HG03342 (cell line): ENCODE results near the gene AEBP1.

Experiments
- ATAC-seq: cut with Tn5 transposase; IDR thresholded peaks from one replicate; pipeline ENCODE4 v1.9.1; 2021; ENCODE audit warnings: mild to moderate bottlenecking, moderate library complexity; ENCODE audit not compliant: unreplicated experiment

AEBP1 gene

DNA sequence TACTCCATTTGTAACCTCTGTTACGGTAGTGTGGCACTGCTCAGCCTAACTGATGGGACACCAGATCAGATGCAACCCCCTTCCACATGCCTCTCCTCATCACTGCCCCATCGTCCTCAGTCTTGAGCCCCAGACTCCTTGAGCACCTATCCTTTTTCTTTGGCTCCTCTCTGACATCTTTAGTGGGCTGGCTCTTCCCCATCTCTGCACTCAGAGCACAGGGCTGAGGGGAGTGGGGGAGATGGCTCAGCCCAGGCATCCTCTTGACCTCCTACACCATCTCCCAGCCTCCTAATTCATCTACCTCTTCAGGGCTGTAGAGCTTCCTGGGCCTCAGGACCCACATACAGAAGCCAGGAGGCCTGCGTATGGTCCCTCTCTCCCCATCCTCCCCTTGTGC is 20.3 kb upstream of the AEBP1 start:
- no peak for ATAC-seq

DNA sequence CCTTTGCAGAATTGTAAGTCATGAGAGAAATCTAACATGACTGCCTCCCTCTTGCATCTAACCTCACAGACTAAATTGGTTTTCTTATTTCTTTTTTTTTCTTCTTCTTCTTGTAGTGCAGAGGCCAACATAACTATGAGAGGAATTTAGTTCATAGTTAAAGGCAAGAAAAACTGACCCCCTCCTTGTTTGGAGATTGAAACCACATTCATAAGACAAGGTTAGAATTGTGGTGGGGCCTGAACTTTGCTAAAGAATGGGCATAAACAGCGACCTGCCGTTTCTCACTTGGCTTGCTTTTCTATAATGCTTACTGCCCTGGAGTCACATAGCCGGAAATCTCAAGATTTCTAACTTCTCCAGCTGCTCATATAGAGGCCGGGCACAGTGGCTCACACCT is 19.4 kb upstream of the AEBP1 start:
- ATAC-seq: no peak

DNA sequence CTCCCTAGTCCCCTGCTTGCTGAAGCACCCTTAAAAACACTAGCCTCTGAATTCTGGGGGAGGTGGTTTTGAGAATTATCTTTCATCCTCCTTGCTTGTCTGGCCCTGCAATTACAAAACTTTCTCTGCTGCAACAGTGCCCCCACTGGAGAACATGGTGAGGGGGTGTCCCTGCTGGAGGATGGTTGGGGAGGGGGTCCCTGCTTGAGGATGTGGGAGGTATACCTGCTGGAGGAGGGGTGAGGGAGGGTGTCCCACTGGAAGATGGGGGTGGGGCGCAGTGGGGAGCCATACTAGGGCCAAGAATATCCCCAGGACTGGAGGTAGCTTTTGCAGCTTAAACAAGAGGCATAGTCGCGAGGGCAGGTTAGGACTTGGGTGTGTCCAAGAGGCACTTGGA is 18.6 kb upstream of the AEBP1 start:
- no peak for ATAC-seq

DNA sequence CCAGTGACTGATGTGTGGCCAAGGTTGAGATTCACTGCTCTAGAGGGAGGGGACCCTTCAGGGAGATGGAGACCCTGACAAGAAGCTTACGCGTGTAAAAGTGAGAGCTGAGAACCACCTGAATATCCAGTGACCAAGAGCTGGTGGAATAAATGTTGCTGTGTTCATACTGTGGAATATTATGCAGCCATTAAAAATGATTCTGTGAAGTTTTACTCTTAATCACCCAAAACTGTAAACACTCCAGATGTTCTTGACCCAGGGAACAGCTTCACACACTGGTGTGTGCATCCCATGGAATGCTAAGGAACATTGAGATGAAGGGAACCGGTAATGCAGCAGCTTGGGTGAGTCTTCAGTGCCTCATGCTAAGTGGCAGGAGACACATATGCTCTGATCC is 17.5 kb upstream of the AEBP1 start:
- ATAC-seq: no peak

DNA sequence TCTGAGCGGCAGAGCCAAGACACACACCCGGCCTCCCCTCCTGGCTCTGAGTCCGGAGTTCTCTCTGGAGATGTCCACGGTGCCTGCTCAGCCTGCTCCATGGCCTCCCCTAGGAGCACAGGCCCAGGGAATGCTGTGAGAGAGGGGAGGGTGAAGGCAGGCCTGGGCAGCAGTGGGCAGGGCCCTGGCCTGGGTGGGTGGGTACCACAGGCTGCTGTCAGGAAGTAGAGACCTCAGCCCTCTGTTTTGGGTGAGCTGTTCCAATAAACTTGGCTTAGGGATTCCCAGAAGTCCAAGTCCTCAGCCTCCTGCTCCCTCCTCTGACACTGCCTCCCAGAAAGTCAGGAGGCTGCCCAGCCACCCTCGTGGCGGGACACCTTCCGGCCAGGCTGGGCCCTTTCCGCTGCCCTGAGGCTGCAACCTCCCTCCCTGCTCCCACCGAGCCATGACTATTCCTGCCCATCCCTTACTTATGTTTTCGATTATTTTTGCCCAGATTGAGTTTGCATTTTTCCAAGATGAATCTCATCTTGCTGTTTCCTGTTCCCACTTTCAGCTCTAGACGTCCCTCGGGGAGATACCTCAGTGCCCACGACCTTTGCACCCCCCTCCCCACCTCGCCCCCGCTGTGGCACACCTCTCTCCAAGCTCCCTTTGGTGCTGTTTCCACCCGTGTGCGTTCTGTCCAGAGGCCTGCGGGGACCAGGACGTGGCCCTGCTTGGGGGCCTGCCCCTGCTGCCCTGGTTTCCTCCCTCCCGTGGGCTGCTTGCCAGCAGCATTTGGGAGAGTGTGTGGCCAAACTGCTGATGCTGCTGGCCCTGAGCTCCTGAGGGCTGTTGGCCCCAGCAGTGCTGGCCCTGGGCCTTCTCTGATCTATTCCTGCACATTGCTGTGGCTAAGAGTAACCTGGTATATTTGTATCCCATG is 16.0 kb upstream of the AEBP1 start:
- no peak for ATAC-seq

DNA sequence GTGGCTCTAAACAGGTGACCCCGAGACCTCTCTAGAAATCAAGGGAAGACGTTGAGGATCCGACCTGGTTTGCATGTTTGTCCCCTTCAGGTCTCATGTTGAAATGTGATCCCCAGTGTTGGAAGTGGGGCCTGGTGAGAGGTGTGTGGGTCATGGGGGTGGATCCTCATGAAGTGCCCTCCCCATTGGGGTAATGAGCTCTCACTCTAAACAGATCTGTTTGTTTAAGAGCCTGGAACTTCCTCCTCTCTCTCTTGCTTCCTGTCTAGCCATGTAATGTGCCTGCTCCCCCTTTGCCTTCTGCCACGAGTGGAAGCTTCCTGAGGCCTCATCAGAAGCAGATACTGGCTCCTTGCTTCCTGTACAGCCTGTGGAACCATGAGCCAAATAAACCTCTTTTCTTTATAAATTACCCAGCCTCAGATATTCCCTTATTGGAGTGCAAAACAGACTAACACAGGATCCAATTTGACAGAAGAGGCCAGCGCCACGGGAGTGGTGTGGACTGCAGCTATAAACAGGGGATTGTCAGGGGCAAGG is 11.0 kb upstream of the AEBP1 start:
- no peak for ATAC-seq

DNA sequence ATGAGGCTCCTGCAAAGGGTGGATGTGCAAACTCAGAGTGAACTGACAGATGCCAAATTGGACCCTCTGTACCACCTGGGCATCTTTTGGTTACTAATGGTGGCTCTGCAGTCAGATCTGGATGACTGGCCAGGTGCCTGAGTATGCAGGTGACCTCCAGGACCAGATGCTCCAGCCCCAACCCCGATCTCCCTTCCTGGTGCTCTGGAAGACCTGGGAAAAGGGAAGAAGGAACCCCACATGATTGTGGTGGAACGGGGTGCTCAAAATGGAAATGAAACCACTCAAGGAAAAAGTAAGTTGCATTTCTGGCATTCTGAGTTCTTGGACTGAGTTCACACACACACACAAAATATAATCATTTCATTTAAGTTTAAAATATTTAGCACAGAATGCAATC is 9.8 kb upstream of the AEBP1 start:
- no peak for ATAC-seq

DNA sequence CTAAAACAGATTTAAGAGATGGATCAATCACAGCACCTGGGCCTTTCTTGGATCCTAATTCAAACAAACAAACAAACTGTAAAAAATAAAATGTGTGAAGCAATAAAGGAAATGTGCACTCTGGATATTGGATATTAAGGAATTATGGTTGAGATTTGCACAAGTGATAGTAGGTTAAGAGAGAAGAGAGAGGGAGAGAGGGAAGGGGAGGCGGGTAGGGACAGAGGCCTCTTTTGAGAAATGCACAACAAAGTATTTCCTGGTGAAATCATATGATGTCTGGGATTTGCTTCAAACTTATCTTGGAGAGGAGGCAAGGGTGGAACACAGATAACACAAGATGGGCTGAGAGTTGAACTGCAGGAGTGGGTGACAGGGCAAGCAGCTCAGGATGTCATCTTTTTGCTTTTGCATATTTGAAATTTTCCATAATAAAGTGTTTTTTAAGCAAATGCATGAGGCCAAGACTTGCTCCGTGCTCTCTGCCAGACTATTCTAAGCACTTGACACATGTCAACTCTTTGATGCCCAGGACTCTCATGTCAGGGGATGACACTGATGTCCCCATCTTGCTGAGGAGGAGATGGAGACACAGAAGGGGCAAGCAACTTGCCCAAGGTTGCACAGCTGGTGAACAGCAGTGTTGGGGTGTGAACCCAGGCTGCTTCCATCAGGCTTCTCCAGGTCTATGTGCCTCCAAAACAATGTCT is 9.1 kb upstream of the AEBP1 start:
- no peak for ATAC-seq

DNA sequence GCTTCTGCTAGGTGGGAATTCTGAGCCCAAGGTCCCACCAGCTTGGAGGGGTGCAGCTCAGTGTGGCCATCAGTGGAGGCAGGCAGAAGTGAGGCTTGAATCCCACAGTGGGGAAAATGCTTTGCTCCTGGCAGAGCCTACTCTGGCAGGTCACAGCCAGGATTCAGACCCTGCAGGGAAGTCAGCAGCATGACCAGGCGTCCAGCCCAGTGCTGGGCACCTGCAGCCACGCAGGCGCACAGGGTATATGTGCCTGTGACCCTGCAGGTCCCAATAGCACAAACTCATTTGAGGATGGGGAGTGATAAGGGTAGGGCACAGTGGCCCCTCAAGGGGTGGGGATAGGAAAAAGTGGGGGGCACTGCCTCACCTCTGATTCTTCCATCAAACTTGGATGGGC is 8.4 kb upstream of the AEBP1 start:
- no peak for ATAC-seq

DNA sequence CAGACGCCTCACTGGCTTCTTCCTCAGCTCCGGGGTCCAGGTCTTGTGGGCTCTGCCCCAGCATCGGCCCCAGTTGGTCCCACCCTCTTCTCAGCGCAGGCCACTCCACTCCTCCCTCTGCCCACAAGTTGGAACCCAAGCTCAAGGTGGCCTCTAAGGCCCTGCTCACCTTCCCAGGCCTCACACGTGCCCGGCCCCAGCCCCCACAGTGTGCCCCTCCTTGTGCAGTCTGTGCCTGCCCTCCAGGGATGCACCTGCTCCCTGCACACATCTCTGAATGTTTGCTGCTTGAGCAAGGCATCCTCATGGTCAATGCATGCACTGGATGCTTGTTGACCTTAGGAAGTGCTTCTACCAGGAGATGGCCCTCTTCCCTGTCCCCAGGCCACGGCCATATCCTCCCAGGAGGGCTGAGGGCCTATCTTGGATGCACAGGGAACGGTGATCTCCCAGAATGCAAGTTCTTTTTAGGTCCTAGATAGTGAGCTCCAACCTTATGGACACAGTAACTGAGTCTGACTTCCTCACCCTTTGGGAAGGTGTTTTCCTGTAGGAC is 7.7 kb upstream of the AEBP1 start:
- no peak for ATAC-seq

DNA sequence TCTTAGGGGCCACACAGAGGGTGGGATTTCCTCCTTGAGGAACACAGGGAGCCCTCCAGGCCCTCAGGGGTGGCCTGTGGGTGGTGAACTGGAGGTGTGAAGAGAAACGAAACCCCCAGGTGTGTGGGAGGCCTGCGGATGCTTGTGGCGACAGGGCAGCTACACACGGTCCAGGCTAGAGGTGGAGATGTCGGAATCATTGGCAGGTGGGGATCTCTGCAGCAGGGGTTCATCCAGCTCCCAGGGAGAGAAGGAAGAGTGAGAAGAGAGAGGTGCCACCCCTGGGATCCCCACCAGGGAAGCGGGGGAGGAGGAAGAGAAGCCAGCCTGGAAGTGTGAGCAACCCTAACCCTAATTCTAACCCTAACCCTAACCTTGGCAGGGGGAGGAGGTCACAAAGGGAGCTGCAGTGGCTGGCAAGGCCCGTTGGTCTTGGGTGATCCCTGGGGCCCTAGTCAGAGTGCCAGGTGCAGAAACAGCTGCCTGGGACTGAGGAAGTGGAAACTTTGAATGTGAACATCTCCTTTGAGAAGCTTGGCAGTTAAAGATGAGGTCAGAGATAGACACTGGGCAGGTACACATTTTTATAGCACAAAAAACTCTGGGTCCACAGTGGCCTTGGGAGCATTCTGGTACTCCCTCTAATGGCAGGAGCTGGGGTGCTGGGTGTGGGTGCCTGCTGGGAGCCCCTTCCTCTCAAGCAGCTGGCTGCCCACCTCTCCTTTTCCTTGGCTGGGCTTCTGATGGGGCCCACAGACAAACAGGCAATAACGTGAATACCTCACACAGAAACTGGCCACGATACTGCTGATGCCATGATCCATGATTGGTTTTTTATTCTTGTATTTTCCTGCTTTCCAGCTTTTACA is 6.8 kb upstream of the AEBP1 start:
- ATAC-seq: peak; percentile 74

DNA sequence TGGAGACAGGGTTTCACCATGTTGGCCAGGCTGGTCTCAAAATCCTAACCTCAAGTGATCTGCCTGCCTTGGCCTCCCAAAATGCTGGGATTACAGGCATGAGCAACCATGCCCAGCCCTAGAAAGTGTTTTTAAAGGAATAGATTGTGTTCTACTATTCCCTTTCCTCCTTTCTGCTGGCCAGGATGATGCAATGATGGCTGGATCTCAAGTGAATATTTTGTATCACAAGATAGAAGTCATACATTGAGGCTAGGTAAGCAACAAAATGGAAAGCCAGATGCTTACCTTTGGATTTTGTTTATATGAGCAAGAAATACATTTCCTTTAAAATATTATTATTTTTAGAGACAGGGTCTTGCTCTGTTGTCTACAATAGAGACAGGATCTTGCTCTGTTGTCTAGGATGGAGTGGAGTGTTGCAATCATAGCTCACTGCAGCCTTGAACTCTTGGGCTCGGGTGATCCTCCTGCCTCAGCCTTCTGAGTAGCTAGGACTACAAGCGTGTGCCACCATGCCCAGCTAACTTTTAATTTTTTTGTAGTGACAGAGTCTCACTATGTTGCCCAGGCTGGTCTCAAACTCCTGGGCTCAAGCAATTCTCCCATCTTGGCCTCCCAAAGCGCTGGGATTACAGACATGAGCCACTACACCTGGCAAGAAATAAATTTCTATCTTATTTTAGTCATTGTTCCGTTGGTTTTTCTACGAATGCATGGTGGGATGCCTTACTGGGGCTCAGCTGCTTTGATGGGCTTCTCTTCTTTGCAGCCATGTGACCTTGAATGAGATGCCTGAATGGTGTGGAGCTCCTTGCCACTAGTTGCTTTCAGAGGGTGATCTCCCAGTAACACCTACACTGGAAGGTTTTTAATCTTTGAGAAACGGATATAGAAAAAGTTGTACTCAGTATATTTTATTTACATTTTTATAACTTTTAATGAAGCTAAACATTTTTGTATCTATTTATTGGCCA is 5.8 kb upstream of the AEBP1 start:
- no peak for ATAC-seq

DNA sequence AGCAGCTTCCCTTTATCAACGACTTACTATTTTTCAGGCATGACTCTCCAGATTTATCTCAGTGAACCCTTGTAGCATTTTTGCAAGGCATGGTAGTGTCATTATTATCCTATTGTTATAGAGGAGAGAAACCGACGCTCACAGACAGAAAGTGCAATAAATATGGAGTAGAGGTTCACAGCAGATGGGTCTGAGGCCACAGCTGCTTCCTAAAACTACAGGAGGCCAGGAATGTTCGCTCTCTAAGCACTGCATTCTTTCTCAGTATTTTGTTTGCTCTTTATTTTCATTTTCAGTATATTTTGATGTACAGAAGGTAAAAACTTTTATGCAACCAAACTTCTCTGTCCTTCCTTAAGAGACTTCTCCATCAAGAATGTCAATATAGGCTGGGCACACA is 4.5 kb upstream of the AEBP1 start:
- no peak for ATAC-seq

DNA sequence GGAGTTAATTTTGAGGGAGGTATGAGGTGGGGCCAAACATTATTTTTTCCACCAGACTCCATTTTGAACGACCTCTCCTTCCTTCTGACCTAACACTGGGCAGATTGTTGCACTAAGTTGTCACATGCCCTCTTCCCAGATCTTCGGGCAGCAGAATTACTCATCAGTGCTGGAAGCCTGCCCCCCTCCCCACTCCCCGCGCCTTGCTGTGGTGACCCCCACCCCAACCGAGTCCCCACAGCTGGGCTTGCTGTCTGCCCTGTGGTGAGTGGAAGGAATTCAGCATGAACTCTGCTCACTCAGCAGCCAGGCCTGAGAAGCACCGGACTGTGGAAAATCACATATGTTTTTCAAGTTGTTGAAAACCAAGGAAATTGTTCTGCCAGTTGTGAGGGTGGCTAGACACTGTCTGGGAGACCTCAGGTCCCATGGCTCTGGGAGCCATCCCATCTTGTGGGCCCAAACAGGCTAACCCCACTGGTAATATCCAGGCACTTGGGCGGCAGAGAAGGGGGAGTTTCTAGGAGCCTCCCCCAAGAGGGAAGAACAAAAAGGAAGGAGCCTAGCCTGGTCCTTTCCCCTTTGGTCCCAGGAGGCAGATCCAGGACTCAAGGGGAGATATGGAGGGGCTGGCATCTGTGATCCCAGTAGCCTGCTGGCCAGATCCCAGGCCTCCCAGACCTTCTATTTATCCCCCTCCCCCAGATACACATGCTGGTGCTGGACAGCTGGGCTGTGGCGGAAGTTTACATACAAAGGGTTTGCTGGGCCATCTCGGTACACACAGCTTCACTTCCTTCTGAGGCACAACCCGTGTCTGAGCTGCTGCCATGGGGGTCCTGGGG is 3.5 kb upstream of the AEBP1 start:
- ATAC-seq: no peak

DNA sequence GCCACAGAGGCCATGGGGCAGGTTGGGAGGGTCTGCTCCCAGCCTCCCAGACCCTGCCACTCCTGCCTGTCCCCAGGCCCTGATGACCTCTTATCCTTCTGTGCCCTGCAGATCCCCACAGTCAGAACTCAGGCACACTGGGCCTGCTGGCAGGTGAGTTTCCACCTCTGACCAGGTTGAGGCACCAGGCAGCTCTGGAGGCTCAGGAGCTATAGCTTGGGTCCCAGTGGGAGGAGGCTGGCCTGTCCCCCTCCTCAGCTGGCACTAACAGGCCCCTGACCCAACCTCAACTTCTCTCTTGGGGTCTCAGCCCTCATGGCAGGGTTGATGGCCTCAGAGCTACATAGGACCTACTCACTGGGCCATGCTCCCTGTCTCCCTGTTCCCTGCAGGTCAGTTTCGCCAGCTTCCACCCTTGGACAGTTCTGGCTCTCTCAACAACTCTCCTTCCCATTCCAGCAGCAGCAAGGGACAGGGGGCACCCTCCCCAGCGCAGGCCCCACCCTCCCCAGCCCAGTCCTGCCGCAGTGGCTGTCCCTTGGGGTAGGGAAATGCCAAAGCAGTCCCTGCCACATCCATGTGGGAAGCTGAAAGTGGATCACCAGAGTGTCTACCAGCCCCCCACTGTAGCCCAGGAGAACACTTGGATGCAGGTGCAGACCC is 2.7 kb upstream of the AEBP1 start:
- ATAC-seq: no peak

DNA sequence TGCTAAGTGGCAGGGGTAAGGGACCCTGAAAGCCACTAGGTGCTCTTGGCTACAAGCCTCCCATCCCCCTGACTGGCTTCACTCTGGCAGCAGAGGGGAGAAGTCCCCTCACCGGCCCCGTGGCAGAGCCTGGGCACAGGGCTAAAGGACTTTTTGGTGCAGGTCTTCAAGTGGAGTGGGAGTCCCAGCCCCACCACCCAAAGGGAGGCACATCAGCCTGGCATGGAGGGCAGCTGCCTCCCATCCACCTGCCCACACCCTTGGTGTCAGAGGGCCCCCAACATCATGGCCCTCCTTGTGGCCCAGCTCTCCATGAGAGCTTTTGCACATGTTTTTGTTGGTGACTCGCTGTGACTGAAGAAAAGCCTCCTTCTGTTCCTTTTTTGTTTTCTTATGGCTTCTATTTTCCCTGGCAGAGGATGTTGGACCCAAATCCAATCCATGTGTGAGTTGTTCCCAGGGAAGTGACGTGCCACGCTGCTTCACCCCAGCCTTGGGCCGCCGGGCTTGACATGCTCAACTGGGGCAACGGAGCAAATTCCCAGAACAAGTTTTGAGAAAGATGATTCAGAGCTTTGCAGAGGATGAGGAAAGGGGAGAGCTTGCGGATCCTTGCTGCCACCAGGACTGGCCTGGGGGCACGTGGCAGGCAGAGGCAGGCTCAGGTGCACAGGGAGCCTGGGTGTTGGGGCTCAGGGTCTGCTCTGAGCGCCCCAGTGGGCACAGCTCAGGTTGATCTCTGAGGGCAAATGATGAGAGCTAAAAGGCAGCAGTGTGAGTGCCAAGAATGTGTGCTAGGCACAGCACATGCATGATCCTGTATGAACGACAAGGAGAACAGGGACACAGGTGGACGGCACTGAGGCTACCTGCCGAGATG is 1.9 kb upstream of the AEBP1 start:
- ATAC-seq: no peak

DNA sequence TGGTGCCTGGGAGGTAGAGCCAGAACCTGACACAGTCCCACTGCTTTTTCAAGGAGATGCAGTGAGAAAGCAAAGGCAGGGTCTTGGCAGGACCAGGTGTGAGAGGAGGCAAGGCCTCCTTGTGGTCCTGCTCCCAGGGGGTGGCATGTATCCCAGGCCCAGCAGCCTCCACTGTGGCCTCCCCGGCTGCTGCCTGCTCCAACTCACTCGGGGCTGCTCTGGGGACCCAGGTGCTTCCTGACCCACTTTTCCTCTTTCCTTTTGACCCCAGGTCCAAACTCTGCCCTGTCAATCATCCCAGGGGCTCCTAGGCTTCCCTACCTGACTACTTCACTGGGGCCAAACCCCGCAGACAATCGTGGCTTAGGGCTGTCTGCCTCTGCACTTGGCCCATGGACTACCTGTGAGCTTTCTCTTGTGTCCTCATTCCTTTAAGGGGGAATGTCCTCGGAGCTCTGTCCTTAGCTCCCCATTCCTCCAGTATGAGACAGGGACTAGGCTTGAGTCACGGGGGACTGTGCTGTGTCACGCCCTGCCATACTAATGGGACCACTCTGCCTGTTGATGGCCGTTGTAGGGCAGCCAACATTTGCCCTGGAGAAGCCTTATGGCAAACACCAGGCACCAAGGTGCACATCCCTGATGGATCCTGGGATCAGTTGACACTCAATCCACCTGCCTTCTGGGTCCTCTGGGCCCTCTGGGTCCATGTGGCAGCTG is 1.1 kb upstream of the AEBP1 start:
- no peak for ATAC-seq
